ENCODE results near the gene ACP3.

Gene ACP3

GRCh38 chr3:132311841-132312240, 5.4 kb upstream of the ACP3 start:
- in situ Hi-C loops (cut with MboI; ENCODE audit: low sequenced_read_pairs), result no loop called here

GRCh38 chr3:132315851-132316250, 1.4 kb upstream of the ACP3 start:
- in situ Hi-C loops (cut with MboI; ENCODE audit: low sequenced_read_pairs), result no loop called here

DNA sequence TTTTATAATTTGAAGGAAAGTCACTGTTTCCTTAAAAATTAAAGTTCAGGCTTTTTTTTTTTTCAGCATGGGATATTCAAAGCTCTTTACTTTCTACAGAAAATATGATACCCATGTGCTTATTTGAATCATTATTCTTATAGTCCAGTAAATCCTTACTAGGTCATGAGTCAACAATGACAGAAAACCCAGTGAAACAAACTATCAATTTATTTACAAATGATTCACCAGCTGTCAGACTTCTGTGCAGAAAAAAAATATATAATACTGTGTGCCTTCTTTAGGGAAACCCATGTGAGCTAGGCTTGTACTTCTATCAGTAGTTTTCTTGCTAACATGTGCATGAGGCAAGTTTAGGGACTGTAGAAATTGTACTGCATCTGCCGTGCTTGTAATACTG, 1.2 kb downstream of the ACP3 start:
- in situ Hi-C loops (cut with MboI; ENCODE audit: low sequenced_read_pairs), result no loop called here

- in situ Hi-C loops (cut with MboI; ENCODE audit: low sequenced_read_pairs), result no loop called here
Observed at GRCh38 chr3:132321304-132321703, 4.1 kb downstream of the ACP3 start.

DNA sequence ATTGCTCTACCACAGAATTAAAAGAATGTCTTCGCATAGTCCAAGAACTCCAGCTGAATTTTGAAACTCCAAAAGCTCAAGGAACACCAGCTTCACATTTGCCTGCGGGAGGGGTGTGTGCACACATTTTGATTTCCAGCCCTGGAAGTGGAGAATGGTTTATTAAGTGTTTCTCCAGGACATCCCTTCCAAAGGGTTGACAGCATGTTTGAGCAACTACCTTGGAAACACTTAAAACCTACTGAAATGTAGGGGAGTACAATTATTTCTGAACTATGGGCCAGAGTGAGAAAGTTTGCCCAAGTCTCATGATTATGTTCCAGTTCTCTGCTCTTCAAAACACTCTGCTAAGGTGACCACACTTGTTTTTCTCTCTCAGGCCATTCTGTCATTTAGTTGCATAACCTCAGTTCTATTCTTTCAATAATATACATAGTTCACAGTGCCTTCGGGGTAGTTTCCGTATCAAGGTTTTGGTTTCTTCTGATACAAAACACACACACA, 7.9 kb downstream of the ACP3 start:
- in situ Hi-C loops (cut with MboI; ENCODE audit: low sequenced_read_pairs), result no loop called here

DNA sequence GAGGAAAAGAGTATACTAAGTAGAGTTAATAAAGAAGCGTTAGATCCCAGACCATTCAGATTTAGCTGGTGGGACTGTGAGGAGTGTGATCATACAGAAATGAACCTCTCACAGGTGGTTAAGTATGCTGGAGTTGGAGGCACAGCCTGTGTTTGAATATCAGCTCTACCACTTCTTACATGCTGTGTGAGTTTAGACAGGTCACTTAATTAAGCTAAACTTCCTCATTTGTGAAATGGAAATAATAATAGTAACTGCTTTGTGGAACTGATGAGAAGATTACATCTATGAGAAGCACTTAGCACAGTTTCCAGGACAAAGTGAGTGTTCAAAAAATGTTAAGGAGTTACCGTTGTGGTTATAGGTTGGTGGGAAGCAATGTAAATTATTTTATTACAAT, 8.4 kb downstream of the ACP3 start:
- in situ Hi-C loops (cut with MboI; ENCODE audit: low sequenced_read_pairs), result no loop called here

GRCh38 chr3:132326251-132326650, 9.0 kb downstream of the ACP3 start:
- in situ Hi-C loops (cut with MboI; ENCODE audit: low sequenced_read_pairs), result no loop called here

DNA sequence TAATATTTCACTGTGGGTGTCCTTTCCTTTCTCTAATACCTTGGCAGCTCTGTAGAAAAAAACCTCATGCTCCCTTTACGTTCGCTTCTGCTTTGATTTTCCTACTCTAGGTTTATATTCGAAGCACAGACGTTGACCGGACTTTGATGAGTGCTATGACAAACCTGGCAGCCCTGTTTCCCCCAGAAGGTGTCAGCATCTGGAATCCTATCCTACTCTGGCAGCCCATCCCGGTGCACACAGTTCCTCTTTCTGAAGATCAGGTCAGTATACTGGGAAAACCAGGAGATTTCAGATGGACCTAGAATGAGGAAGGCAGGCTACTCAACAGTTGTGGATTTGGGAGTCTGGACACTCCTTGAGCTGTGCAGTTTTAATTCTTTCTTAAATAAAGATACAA, 14.9 kb downstream of the ACP3 start:
- in situ Hi-C loops (cut with MboI; ENCODE audit: low sequenced_read_pairs), result no loop called here

GRCh38 chr3:132332508-132332907, 15.3 kb downstream of the ACP3 start:
- in situ Hi-C loops (cut with MboI; ENCODE audit: low sequenced_read_pairs), result no loop called here

DNA sequence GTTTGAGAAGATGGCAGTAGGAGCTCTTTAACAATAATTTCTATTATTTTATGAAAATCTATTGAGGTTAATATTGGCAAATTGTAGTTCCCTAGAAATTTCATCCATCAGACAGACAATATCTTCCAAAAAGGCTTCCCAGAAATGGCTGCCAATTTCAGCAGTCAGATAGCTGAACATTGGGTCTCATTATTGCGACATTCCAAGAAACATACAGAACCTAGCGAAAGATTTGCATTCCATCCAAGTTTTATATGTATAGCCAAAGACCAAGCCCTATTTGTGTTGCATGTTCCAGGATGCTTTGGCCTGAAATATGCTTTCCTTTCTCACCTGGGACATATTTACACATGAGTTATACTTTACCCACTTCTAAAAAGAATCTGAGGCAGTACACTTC, 24.5 kb downstream of the ACP3 start:
- in situ Hi-C loops (cut with MboI; ENCODE audit: low sequenced_read_pairs), result no loop called here

DNA sequence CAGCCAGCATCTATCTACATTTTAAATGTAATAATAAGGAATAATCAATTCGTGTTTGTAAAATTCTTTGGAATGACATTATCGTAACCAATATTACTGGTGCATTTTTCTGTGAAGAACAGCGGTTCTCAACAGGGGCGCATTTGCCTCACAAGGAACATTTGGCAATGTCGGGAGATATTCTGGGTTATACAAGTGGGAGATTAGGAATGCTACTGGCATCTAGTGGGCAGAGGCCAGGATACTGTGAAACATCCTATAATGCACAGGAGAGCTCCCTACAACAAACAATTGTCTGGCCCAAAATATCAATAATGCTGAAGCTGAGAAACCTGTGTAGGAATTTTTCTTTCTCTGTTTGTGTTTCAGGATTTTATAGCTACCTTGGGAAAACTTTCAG, 25.0 kb downstream of the ACP3 start:
- in situ Hi-C loops (cut with MboI; ENCODE audit: low sequenced_read_pairs), result no loop called here

DNA sequence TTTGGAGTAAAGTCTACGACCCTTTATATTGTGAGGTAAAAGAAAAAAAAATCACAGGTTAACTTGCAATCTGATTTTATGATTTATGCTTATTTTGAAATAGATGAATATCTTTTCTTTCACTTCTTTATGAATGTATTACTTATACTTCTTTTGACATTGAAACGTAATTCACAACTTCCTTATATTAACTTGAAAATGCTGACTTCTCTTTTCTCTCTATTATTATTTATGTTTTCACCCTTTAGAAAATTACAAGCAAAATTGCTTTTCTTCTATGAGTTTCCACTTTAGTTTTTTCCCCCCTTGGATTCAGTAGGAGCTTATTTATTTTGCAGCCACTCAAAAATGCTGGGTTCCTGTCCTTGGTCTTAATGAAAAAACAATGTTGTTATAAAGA, 25.4 kb downstream of the ACP3 start:
- in situ Hi-C loops (cut with MboI; ENCODE audit: low sequenced_read_pairs), result no loop called here

DNA sequence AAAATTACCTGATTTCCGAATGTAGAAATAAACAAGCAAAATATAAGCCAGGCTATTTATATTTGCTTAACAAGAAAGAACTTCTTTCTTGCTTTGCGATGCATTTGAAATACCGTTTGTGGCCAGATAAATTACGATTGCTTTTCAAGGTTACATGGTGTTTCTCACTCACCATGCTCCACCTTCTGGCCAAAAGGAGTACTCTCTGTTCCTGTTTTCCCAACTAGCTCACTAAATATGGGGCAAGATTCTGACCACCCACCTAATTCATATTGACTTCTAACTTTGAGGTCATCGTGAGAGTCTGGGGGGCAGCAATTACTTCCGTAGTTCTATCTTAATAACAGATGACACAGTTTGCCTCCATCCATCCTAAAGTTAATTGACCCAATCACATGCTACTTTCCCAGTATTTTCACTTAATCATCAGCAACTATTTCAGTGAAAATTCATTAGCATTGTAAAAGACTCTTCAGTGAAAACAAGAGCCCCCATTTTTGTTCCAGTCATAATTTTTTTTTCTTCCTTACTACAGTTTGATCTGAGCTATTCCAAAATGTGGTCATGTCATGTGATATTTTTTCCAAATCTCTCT, 25.9 kb downstream of the ACP3 start:
- in situ Hi-C loops (cut with MboI; ENCODE audit: low sequenced_read_pairs), result no loop called here

GRCh38 chr3:132344666-132345280, 27.6 kb downstream of the ACP3 start:
- in situ Hi-C loops (cut with MboI; ENCODE audit: low sequenced_read_pairs), result loop anchor here (5.0 kb wide), 1 partner anchor 87 kb away; no protein-coding TSS in a partner anchor

- in situ Hi-C loops (cut with MboI; ENCODE audit: low sequenced_read_pairs), result loop anchor here (5.0 kb wide), 1 partner anchor 90 kb away; no protein-coding TSS in a partner anchor
Observed at GRCh38 chr3:132346841-132347736, 29.9 kb downstream of the ACP3 start.

DNA sequence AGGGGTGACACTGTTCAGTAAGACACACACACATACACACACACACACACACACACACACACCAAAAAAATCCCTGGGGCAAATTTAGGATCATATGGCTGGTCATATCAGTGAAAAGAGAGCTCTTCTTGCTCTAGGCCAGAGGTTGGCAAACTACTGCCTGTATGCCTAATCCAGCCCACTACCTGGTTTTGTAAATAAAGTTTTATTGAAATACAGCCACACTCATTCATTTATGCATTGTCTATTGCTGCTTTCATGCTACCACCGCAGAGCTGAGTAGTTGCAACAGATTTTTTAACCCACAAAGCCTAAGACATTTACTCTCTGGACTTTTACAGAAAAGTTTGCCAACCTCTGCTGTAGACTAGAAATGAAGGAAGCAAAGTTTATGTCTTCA, 30.6 kb downstream of the ACP3 start:
- in situ Hi-C loops (cut with MboI; ENCODE audit: low sequenced_read_pairs), result loop anchor here (5.0 kb wide), 1 partner anchor 91 kb away; no protein-coding TSS in a partner anchor

DNA sequence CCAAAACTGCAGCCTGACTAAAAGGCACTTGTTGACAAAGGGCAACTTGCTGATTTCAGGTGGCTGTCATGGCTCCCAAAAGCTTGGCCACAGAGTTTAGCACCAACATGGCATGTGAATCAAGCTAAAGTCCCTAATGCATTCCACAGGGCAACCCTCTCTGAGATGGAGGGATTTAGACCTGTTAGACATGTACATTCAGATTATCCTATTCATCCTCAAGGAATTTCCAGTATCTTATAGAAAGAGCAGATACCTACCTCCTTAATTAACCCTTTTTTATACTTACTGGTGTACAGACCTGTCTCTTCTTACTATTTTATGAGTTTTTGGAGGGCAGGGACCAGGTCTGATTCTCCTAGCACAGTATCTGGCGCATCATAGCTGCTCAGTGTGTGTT, 31.3 kb downstream of the ACP3 start:
- in situ Hi-C loops (cut with MboI; ENCODE audit: low sequenced_read_pairs), result loop anchor here (5.0 kb wide), 1 partner anchor 91 kb away; no protein-coding TSS in a partner anchor

DNA sequence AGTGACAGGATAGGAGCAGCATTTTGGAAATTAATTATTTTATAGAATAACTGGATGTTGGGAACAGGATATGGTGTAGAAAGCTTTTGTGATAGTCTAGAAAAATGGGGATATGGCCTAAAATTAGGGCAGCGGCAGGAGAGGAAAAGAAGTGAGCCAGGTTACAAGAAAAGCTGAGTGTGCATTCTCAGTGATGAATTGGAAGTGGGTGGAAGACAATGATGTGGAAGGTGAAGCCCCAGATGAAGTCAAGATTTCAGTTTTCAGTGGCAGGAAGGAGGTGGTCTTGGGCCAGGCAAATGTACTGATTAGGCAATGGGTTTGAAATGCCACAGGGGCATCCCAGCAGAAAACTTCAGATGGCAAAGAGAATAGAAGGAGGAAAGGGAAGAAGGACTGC, 33.6 kb downstream of the ACP3 start:
- in situ Hi-C loops (cut with MboI; ENCODE audit: low sequenced_read_pairs), result loop anchor here (25.0 kb wide), 1 partner anchor 289 kb away; no protein-coding TSS in a partner anchor

GRCh38 chr3:132351222-132351806, 34.1 kb downstream of the ACP3 start:
- in situ Hi-C loops (cut with MboI; ENCODE audit: low sequenced_read_pairs), result loop anchor here (25.0 kb wide), 1 partner anchor 289 kb away; no protein-coding TSS in a partner anchor

DNA sequence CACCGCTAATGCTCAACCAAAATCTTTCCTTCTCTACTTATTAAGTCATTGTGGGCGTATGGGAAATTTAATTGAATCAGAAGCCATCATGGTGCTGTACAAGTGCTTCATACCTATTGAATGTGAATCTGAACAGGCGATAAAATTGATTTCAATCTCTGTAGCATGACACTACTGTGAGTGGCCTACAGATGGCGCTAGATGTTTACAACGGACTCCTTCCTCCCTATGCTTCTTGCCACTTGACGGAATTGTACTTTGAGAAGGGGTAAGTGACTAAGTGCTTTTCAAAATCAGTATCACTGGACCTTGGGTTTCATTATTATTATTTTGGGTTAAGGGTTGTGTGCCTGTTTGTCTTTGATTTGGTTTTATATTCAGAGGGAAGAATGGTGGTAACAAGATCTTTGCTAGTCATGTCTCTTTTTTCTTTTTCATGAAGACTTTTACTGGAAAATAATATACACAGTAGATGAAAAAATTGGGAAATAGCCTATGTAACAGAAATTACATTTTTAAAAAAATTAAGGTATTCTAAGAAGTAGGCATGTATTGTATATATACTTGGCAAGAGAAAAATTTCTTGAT, 35.4 kb downstream of the ACP3 start:
- in situ Hi-C loops (cut with MboI; ENCODE audit: low sequenced_read_pairs), result loop anchor here (25.0 kb wide), 1 partner anchor 290 kb away; no protein-coding TSS in a partner anchor

All from HL-60/S4 (cell line).